DMS153 (cell line): ENCODE data around the gene ELK1.

Experiments
- DNase-seq: peaks from one replicate; lab custom pipeline; 2025; lab: John Stamatoyannopoulos, UW

The ELK1 gene

GRCh38 chrX:47645530-47645929 is 4.8 kb downstream of the ELK1 start:
- no peak for DNase-seq

DNA sequence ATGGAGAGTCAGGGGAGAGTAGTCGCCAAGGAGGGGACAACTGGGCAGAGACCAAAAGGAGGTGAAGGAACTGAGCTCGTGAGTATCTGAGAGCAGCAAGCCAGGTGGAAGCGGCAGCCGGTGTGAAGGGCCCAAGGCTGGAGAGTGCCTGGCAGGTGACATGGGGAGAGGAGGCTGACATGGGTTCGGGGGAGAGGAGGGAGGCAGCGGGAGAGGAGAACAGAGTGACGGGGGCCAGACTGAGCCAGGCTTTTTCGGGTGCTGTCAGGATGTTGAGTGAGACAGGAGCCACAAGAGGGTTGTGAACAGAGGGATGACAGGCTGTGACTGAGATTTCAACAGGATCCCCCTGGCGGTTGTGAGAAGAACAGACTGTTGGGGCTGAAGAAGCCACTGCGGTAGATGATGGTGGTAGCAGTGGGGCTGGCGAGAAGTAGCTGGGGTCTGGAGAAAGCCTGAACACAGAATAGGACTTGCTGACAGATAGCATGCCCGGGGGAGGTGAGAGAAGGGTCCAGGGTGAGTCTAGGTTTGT is 5.7 kb downstream of the ELK1 start:
- DNase-seq, result no peak

GRCh38 chrX:47643926-47644325 is 6.4 kb downstream of the ELK1 start:
- no peak for DNase-seq

- DNase-seq, result no peak
Measured at GRCh38 chrX:47638816-47639215, 11.5 kb downstream of the ELK1 start.

DNA sequence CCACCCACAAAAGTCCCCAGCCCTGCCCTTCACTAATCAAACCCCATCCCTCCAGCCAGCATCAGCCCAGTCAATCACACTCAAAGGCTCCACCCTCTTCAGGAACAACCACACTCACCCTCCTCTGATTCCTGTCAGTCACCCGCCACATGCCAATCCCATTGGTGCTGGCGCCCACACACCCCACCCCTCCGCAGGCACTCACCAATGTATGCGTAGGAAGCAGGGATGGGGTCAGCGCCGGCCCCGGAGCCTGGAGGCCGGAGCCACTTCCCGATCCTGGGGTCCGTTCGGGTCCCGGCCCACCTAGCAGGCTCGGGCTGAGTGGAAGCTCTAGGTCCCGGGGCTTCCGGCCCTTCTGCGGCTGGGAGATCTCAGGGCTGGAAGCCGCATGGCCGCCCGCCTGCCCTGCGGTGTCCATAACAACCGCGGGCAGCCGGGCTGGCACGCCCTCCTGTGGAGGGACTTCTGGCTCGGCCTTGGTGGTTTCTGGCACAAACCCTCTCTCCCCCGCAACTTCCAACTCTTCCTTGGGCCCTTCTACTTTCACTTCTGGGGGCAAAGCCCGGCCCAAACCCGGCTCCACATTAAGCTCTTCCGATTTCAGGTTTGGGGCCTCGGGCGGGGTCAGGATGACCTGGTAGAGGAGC is 12.7 kb downstream of the ELK1 start:
- DNase-seq, result no peak

GRCh38 chrX:47634871-47635575 is 15.3 kb downstream of the ELK1 start:
- no peak for DNase-seq

- DNase-seq, result no peak
Measured at GRCh38 chrX:47633689-47634590, 16.4 kb downstream of the ELK1 start.

GRCh38 chrX:47632666-47633065 is 17.7 kb downstream of the ELK1 start:
- DNase-seq, result no peak

GRCh38 chrX:47631676-47632075 is 18.7 kb downstream of the ELK1 start:
- DNase-seq, result no peak

DNA sequence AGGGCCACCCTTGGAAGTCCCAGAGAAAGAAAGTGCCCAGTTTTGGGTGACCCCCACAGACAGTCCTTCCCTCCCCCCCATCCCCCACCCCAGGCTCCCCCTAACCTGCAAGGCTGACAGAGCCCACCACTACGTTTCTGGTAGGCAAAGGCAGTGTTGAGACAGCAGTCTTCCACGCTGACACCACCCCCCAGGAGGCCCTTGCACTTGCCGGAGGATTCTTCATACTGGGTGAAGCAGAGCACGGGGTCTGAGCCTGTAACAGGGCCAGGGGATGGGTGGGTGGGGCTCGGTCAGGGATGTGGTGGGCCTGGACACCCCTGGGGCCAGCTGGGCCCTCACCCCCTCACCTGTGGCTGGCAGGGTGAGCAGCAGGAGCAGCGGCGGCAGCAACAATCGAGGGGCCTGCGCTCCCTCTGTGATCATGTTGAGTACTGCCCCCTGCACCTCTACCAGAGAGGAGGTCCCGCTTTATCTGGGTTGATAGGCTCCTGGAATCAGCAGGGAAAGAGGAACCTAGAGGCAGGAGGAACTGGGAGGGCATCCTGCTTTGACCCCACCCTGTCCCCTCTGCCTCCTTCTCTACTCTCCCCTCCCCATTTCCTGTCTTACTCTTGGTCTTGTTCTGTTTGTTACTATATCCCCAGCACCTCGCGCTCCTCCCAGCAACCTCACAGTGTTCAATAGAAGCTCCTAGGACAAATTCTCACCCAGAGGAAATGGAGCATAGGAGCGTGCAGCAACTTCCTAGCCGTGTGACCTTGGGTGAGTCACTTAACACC is 20.8 kb downstream of the ELK1 start, which contains the start of gene CFP:
TSS of gene CFP (minus strand) at position 512 of the 782 bp plus-strand sequence. CDS start at position 426, 86 bp downstream.
- no peak for DNase-seq

GRCh38 chrX:47628982-47629381 is 21.4 kb downstream of the ELK1 start:
- DNase-seq, result no peak

DNA sequence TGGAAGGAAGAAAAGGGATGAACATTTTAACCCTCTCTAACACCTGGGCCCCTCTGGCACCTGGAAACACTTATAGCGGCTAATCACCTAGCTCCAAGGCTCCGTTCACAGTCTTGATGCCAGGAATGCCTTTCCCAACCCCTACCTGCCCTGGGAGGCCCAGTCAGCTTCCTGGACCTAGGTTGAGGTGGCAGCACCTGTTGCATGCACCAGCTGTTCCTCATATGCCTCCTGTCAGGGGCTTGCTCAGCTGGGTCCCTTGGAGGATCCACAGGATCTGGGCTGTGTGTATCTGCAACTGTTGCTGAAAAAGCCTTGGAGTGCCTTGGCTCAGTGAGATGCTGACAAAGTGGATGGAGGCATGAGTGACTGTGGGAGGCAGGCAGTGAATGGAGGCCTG is 25.0 kb downstream of the ELK1 start:
- DNase-seq, result no peak

GRCh38 chrX:47623540-47624027 is 26.8 kb downstream of the ELK1 start:
- peak; percentile 69 for DNase-seq

GRCh38 chrX:47621851-47622250 is 28.5 kb downstream of the ELK1 start:
- DNase-seq, result no peak

DNA sequence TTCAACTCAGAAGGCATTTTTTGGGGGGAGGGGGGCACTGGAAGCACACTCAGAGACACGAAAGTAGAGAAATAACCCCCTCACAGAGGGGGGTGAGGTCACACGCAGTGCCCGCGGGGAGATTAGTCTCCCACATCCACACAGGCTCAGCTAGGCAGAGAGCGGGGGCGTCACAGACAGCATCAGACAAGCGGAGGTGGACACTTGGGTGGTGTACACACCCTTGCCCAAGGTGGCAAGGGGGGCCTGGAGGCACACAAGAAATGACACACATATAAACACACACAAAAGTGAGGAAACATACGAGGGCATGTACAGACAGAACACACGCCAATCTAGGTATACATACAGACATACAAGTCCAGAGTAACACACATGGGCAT is 30.1 kb downstream of the ELK1 start:
- no peak for DNase-seq

DNA sequence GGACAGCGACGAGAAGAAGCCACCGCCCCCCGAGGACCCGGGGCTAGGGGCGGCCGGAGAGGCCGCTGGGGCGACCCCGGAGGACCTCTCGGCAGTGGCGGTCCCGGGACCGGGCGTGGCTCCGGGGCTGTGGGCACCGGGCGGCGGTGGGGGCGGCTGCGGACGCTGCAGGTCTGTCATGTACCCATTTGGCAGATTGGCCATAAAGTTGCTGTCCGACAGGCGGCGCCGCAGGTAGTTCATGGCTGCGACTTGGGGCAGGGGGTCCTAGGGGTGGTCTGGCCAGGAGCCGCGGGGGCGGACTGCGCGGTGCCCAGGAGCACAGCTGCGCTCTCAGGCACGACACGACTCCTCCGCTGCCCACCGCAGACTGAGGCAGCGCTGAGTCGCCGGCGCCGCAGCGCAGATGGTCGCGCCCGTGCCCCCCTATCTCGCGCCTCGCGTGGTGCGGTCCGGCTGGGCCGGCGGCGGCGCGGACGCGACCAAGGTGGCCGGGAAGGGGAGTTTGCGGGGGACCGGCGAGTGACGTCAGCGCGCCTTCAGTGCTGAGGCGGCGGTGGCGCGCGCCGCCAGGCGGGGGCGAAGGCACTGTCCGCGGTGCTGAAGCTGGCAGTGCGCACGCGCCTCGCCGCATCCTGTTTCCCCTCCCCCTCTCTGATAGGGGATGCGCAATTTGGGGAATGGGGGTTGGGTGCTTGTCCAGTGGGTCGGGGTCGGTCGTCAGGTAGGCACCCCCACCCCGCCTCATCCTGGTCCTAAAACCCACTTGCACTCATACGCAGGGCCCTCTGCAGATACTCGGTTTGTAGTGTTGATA is 30.7 kb downstream of the ELK1 start, which contains the start of gene SYN1:
TSS of gene SYN1 (minus strand) at position 372 of the 817 bp plus-strand sequence. CDS start at position 243, 129 bp downstream.
- DNase-seq, result peak; percentile 55

GRCh38 chrX:47618923-47619485 is 31.4 kb downstream of the ELK1 start:
- DNase-seq, result no peak

DNA sequence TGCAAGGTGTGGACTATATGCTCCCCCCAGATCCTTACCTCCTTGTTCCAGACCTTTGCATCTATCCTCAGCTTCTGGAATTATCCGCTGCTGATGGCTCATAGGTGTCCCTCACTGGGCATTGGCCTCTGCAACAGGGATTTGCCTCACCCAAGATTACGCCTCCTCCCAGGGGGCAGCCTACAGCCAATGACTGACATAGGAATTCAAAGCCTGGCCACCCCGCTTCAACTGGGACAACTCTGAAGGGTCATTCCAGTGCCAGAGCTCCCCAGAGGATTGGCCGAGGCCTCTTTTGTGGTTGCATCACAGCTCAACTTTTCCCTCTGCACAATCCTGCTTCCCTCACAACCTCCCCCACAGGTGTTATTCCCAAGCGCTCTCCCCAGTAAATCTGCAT is 35.7 kb downstream of the ELK1 start:
- no peak for DNase-seq

DNA sequence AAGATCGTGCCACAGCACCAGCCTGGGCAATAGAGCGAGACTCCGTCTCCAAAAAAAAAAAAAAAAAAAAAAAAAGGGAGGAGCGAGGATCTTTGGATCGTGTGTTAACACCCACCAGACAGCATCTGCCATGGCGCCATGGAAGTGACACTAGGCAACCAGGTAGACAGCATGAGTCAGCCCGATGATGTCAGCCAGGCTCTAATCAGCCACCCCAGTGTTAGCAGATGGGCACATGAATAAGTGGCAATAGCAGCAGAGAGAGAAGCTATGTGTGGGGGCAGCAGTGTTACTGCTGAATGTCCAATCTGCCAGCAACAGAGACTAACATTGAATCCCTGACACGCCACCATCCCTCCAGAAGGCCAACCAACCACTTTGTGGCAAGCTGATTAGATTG is 37.3 kb downstream of the ELK1 start:
- DNase-seq, result no peak

- DNase-seq, result no peak
Measured at GRCh38 chrX:47612418-47612817, 37.9 kb downstream of the ELK1 start.
